Activated T-helper 17 cell treated with anti-CD3 and anti-CD28 coated beads, Interleukin-2, amount 50 U/mL, for 72 hours (primary cell): ENCODE data around the gene CEP41. TPM values are rescaled to one million over a fixed set of nuclear protein-coding genes. Genes with fewer than 3 reads are reported as not detected.
A peak's percentile ranks its signal among the peaks of the same experiment; 100 is the strongest.

Source experiments
- ATAC-seq: fragments of 150-1000 bp; cut with Tn5 transposase; replicated peaks from 2 replicates; pipeline ENCODE4 v1.10.0; 2021; ENCODE audit warnings: mild to moderate bottlenecking, moderate library complexity
- H3K27ac Mint-ChIP-seq: one replicate; pipeline ENCODE4 v1.8.0; 2022; ENCODE audit warnings: mixed read lengths
- H3K27me3 Mint-ChIP-seq: one replicate; pipeline ENCODE4 v1.8.0; 2022; ENCODE audit warnings: mixed read lengths
- H3K36me3 Mint-ChIP-seq: one replicate; pipeline ENCODE4 v1.8.0; 2022; ENCODE audit warnings: low read depth, mild to moderate bottlenecking, mixed read lengths
- H3K4me1 Mint-ChIP-seq: one replicate; pipeline ENCODE4 v1.8.0; 2022; ENCODE audit warnings: mixed read lengths
- H3K4me3 Mint-ChIP-seq: one replicate; pipeline ENCODE4 v1.8.0; 2022; ENCODE audit warnings: mild to moderate bottlenecking, mixed read lengths
- H3K9me3 Mint-ChIP-seq: one replicate; pipeline ENCODE4 v1.8.0; 2022; ENCODE audit warnings: mixed read lengths
- total RNA-seq, 2 donors: library from RNA; stranded (reverse); gene quantifications; one replicate each; pipeline ENCODE4 v1.2.3, GENCODE V29; 2022

The CEP41 gene, protein sequence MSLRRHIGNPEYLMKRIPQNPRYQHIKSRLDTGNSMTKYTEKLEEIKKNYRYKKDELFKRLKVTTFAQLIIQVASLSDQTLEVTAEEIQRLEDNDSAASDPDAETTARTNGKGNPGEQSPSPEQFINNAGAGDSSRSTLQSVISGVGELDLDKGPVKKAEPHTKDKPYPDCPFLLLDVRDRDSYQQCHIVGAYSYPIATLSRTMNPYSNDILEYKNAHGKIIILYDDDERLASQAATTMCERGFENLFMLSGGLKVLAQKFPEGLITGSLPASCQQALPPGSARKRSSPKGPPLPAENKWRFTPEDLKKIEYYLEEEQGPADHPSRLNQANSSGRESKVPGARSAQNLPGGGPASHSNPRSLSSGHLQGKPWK
- 10 to 100 TPM in 1 of 2 donors, 1 to 10 TPM in 1; 8.3 to 14.0 TPM for total RNA-seq

- ATAC-seq: peak; percentile 97
- Mint-ChIP-seq H3K4me3 (peak within 1 kb of the TSS; percentile 92), H3K4me1 (peaks cover 17% of the 10 kb centered on the region), H3K36me3 (no peaks in the 10 kb centered on the region), H3K9me3 (no peaks in the 10 kb centered on the region), H3K27ac (peak within 1 kb of the TSS; percentile 94), H3K27me3 (no peaks in the 10 kb centered on the region)
Measured at GRCh38 chr7:130440527-130441365, at the start of gene CEP41. TSS of gene CEP41 (minus strand) at chr7:130441016. CDS start at chr7:130440966, 50 bp downstream.

- Mint-ChIP-seq H3K27me3 (peaks cover 35% of the 10 kb centered on the region), H3K4me1 (peaks cover 10% of the 10 kb centered on the region), H3K27ac (no peak overlapping the region), H3K4me3 (no peak overlapping the region), H3K36me3 (no peaks in the 10 kb centered on the region), H3K9me3 (no peaks in the 10 kb centered on the region)
- no peak for ATAC-seq
Measured at GRCh38 chr7:130490311-130490791, 49.5 kb upstream of the CEP41 start.

DNA sequence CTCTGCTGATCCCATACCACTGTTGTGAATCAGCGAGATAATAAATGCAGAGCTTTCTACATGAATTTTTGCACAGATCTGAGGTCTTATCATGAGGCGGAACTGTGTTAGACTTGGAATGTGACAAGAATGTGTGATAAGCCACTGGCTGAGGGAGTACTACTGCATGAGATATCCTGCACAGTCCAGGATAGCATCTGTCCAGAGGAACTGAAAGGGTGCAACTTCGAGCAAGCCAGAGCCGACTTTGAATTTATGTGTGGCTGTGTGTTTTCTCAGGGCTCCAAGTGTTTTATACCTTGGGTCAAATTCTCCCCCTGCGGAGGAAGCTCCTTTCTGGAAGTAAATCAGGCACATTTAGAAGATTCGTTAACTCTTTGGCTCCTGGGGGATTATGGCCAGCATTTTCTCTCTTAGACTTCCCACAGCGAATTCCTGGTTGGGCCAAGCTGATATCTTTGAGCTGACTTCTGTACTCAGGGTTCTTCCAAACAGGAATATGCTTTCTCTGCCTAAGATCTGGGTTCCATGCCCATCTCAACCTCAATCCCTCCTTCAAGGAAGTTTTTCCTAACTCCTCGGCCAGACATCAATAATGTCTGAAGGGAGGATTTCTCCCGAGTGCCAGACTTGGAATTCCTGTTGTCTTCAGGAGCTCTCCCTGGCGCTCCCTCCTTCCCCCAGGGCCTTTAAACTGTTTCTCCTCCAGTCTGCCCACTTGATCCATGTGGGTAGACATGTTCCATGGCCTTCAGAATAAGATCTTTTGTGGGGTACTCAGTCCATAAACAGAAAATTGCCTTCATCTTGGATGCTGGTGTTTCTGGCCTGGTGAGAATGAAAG lies 48.5 kb upstream of the CEP41 start:
- H3K27ac Mint-ChIP-seq: no peak overlapping the region
- ATAC-seq: no peak
- H3K27me3 Mint-ChIP-seq: peaks cover 39% of the 10 kb centered on the region
- no peaks in the 10 kb centered on the region for H3K9me3 Mint-ChIP-seq
- no peak overlapping the region for H3K4me3 Mint-ChIP-seq
- H3K36me3 Mint-ChIP-seq: no peaks in the 10 kb centered on the region
- peaks cover 13% of the 10 kb centered on the region for H3K4me1 Mint-ChIP-seq

- Mint-ChIP-seq H3K36me3 (no peaks in the 10 kb centered on the region), H3K4me1 (peaks cover 13% of the 10 kb centered on the region), H3K4me3 (no peak overlapping the region), H3K27me3 (peaks cover 38% of the 10 kb centered on the region), H3K27ac (no peak overlapping the region), H3K9me3 (no peaks in the 10 kb centered on the region)
- ATAC-seq: no peak
Measured at GRCh38 chr7:130488392-130489139, 47.8 kb upstream of the CEP41 start.

DNA sequence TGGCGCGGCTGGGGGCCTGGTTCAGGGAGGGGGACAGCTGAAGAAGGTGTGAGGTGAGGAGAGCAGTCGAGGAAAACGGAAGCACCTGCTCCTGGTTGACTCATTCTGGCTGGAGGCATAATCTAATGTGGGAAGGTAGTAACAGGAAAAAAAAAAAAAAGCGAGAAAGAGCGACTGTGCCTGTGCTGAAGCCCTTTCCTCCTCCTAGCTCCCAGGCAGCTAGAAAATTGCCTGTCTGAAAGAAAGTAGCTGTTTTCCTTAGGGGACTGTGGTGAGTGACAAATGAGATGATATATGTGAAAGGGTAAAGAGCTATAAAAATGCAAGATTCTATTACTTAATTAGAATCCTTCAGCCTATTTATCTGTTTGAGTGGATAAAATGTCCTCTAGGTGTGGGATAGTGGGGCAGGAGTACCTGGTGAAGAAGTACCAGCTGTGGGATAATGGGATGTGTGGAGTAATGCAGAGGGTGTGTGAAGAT lies 46.2 kb upstream of the CEP41 start:
- Mint-ChIP-seq H3K27me3 (peaks cover 36% of the 10 kb centered on the region), H3K9me3 (no peaks in the 10 kb centered on the region), H3K4me1 (peaks cover 9% of the 10 kb centered on the region), H3K36me3 (no peaks in the 10 kb centered on the region), H3K27ac (no peak overlapping the region), H3K4me3 (peak overlapping the region; percentile 77)
- no peak for ATAC-seq

GRCh38 chr7:130486114-130486953 lies 45.5 kb upstream of the CEP41 start:
- peak; percentile 72 for ATAC-seq
- H3K27me3 Mint-ChIP-seq: peaks cover 40% of the 10 kb centered on the region

DNA sequence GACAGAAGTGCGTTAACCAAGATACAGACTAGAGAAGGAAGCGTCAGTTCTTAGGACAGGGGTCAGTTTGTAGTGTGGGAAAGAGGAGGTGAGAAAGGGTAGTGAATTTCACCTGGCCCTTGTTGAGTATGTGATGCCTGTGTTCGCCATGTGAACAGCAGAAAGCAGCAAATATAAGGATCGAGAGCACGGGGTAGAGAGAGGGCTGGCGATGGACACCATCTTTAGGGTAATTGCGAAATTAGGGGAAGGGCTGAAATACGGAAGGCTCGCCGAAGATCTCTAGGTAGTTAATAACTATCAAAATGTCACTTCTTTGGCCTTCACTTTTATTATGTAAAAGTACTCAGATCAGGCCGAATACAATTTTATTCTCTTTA lies 44.9 kb upstream of the CEP41 start:
- H3K4me3 Mint-ChIP-seq: peak overlapping the region; percentile 77
- no peak overlapping the region for H3K27ac Mint-ChIP-seq
- H3K4me1 Mint-ChIP-seq: peaks cover 9% of the 10 kb centered on the region
- H3K36me3 Mint-ChIP-seq: no peaks in the 10 kb centered on the region
- peaks cover 35% of the 10 kb centered on the region for H3K27me3 Mint-ChIP-seq
- no peak for ATAC-seq
- H3K9me3 Mint-ChIP-seq: no peaks in the 10 kb centered on the region

More at GRCh38 chr7:130486114-130486953, 45.5 kb upstream of the CEP41 start:
- Mint-ChIP-seq H3K9me3 (no peaks in the 10 kb centered on the region), H3K27ac (no peak overlapping the region), H3K4me1 (peaks cover 9% of the 10 kb centered on the region), H3K4me3 (peak overlapping the region; percentile 77), H3K36me3 (no peaks in the 10 kb centered on the region)

GRCh38 chr7:130483031-130483430 lies 42.2 kb upstream of the CEP41 start:
- Mint-ChIP-seq H3K27me3 (peaks cover 37% of the 10 kb centered on the region), H3K36me3 (no peaks in the 10 kb centered on the region), H3K4me3 (no peak overlapping the region), H3K9me3 (no peaks in the 10 kb centered on the region), H3K27ac (no peak overlapping the region), H3K4me1 (peaks cover 9% of the 10 kb centered on the region)
- ATAC-seq: no peak

- Mint-ChIP-seq H3K9me3 (no peaks in the 10 kb centered on the region), H3K4me1 (peaks cover 13% of the 10 kb centered on the region), H3K27ac (no peak overlapping the region), H3K4me3 (no peak overlapping the region), H3K27me3 (peaks cover 37% of the 10 kb centered on the region), H3K36me3 (no peaks in the 10 kb centered on the region)
- ATAC-seq: no peak
Measured at GRCh38 chr7:130481898-130482297, 41.1 kb upstream of the CEP41 start.

DNA sequence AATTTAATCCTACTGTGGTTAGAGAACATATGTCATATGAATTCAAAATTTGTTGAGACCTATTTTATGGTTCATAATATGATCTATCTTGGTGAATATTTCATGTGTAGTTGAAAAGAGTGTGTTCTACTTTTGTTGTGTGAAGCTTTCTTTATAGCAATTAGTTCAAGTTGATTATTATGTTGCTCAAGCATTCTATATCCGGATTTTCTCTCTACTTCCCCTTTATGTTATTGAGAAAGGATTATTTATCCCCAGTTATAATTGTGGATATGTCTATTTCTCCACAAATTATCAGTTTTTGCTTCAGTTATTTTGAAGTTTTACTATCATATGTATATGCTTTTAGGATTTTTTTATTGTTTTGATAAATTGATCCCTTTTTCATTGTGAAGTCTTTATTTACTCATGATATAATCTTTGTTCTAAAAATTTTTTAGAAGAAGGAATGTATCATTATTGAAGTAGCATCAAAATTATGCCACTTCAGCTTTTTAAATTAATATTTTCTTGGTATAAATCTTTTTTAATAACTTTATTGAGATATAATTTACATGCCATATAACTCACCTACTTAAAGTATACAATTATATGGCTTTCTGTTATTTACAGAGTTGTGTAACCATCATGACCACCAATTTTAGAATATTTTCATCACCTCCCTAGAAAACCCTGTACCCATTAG lies 39.0 kb upstream of the CEP41 start:
- Mint-ChIP-seq H3K9me3 (no peaks in the 10 kb centered on the region), H3K4me3 (no peak overlapping the region), H3K27ac (no peak overlapping the region), H3K4me1 (peaks cover 9% of the 10 kb centered on the region), H3K27me3 (peaks cover 35% of the 10 kb centered on the region), H3K36me3 (no peaks in the 10 kb centered on the region)
- no peak for ATAC-seq

- H3K27ac Mint-ChIP-seq: no peak overlapping the region
- peaks cover 9% of the 10 kb centered on the region for H3K4me1 Mint-ChIP-seq
- H3K9me3 Mint-ChIP-seq: no peaks in the 10 kb centered on the region
- ATAC-seq: no peak
- no peak overlapping the region for H3K4me3 Mint-ChIP-seq
- H3K27me3 Mint-ChIP-seq: peaks cover 33% of the 10 kb centered on the region
- H3K36me3 Mint-ChIP-seq: no peaks in the 10 kb centered on the region
Measured at GRCh38 chr7:130478991-130479390, 38.2 kb upstream of the CEP41 start.

DNA sequence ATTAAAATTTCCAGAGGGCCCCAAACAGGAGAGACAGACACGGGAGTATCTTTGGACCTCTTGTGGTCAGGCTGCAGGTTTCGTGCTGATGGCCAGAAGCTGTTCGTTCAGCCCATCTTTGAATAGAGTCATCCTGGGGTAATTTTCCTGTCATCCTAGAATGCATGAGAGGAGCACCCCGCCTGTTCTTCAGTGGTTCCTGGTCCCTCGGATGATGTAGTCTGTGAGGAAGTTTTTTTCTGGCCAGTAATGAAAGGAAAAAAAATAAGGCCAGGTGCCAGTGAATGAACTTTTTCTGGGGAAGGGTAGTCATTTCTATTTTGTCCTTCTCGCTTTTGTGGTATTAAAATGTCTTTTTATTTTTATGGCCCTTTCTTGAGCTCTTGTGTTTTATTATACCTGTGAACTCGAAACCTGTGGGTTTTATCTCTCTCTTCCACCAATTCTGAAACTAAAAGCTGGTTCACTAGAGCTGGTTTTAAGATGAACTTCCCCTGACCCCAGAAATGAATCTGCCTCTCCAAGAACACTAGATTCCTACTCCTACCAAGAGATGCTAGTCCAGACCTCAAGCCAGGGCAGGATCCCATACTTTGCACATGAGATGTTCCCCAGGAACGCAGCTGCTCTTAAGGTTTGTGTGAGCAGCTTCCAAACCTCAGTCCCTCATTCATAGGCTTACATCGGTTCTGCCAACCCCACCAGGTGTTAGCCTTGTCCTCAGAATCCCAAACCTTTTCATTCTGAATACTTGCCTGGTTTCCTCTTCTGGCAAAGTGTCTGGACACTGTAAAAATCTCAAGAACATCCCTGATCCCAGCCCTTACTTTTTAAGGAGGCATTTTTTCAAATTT lies 35.7 kb upstream of the CEP41 start:
- H3K4me1 Mint-ChIP-seq: peaks cover 9% of the 10 kb centered on the region
- no peak overlapping the region for H3K27ac Mint-ChIP-seq
- peaks cover 21% of the 10 kb centered on the region for H3K27me3 Mint-ChIP-seq
- peak; percentile 88 for ATAC-seq
- peak overlapping the region; percentile 39 for H3K4me3 Mint-ChIP-seq
- H3K36me3 Mint-ChIP-seq: no peaks in the 10 kb centered on the region
- H3K9me3 Mint-ChIP-seq: no peaks in the 10 kb centered on the region
